Left colon (tissue), 2 donors: Measurements from ENCODE around the gene PTOV1. TPM values are rescaled to one million over a fixed set of nuclear protein-coding genes. Genes with fewer than 3 reads are reported as not detected.

Experiments
- ATAC-seq: fragments of 200-7000 bp; cut with Tn5 transposase; one replicate; pipeline ENCODE4 v1.9.1; 2020; ENCODE audit warnings: mild to moderate bottlenecking, moderate library complexity
- DNase-seq, 2 donors: peaks; one replicate each; pipeline ENCODE4 v3.0.0-alpha.2; 2020
- intact Hi-C, 2 donors: fragments of 100-400 bp; cut with DNase I in 1 of 2; cut with micrococcal nuclease in 1 of 2; formaldehyde crosslinking; loops; one replicate each; pipeline versions ENCODE4 v1.11.2 to v1.14.0; 2022; cut with DNase I, micrococcal nuclease
- total RNA-seq, 2 donors: library from RNA; stranded (reverse); fragmentation: NEBNext Ultra II Directional; extraction: Animal tissue kit (Norgen Biotek cat#: 25700); gene quantifications; one replicate each; pipeline ENCODE4 v1.2.1, GENCODE V29; 2021
- donor health status: DM: no; HTN: no; CAD: no.
- donor health status: DM: yes; HTN: yes; CAD: no.

The PTOV1 gene
- total RNA-seq, 2 donors from 2014 or later: 95.3 to 95.5 TPM

DNA sequence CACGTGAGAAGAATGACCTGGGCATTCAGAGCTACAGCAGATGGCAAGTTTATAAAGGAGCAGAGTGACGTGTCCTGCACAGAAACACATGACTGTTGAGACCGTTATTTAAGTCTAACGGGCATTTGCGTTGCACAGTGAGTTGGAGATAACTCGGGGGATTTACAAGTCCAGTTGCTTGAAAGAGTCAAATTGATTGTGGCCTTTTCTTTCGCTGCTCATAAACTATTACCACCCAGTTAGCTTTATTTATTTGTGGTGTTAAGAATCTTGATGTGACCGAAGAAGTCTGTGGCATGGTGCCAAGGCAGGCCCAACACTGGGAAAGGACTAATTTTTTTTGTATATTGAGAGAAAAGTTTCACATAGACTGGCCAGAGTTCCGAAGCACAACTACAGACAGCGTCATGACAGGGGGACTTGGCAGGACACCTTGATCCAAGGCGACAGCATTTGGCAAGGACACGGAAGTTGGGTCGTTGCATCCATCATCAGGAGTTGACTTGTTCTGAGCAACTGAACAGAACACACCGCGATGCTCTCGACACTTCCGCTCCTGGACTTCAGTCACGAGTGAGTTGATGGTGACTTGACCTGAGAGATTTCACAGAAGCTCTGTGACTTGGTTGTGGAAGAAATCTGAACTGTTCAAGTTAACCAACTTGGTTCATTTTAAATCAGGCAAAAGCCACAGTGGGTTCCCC, 11.9 kb upstream of the PTOV1 start:
- intact Hi-C loops: no loop called here
- DNase-seq: no peak

DNA sequence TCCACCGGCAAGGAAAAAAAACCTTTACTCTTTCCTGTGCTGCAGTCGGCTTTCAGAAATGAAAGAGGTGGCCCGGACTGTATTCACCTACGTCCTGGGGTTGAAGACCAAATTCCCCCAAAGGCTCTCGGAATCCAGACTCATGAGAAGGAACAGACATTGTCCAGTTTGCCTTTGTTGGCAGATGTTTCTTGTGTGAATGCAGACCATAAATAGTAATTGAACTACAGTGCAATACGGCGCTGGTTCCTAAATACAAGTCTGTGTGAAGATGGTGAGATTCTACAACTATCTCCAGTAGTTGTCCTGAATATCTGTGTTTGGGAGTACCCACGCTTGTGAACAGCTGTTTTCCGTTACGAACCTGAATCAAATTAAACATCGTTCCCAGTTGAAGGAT, 11.2 kb upstream of the PTOV1 start:
- intact Hi-C loops: no loop called here
- DNase-seq (no peak), ATAC-seq (no peak)

More for the DNA sequence above, 11.9 kb upstream of the PTOV1 start:
- ATAC-seq: no peak

DNA sequence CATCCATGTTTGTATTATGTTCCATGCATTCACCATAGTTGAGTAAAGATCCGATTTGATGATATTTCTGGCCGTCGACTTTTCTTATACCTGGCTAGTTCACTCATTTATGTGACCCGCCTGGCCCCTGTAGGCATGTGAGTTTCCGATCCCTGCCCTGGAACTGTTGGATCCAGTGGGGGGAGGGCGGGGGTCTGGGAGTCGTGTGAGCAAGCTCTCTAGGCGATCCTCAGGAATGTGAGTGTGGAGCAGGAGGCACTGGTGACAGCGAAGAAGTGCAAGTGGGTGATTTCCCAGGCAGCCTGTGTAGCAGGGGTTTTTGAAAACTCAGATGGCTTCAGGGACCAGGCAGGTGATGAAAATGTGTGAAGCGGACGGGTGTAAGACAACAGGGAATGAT, 10.6 kb upstream of the PTOV1 start:
- ATAC-seq (no peak), DNase-seq (no peak)
- intact Hi-C loops: no loop called here

DNA sequence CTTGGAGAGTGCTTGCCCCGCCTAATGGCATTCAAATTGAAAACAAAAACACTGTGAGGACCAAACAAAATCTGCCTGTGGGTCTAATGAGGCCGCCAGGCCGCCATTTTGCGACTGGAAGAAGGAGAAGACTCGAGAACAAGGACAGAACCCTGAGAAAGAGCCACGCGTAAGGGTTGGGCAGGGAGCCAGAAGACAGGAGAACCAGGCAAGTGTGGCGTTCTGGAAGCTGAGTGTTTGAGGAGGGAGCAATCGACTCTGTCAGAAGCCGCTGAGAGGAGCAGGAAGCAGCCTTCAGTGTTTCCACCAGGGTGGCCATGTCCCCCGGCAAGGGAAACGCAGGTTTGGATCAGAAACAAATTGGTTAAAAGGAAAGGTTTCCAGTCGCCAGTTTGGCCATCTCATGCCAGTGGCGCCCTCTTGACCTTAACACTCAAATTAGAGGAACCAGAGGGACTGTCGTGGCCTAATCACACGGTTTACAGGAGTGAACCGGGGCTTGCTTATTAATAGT, 10.2 kb upstream of the PTOV1 start:
- ATAC-seq (no peak), DNase-seq (no peak)
- intact Hi-C loops: no loop called here

DNA sequence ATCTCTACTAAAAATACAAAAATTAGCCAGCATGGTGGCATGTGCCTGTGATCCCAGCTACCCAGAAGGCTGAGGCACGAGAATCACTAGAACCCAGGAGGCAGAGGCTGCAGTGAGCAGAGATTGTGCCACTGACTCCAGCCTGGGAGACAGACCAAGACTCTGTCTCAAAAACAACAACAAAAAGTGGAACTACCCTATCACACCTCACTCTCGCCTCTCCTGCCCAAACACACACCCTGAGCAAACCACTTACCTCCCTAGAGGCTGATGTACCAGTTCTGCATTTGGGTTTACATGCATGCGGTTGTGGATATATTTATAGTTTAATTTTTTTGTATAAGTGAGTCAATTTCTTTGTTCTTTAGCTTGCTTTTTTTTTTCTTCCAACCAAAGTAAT, 7.7 kb upstream of the PTOV1 start:
- DNase-seq (no peak), ATAC-seq (no peak)
- intact Hi-C loops: no loop called here

DNA sequence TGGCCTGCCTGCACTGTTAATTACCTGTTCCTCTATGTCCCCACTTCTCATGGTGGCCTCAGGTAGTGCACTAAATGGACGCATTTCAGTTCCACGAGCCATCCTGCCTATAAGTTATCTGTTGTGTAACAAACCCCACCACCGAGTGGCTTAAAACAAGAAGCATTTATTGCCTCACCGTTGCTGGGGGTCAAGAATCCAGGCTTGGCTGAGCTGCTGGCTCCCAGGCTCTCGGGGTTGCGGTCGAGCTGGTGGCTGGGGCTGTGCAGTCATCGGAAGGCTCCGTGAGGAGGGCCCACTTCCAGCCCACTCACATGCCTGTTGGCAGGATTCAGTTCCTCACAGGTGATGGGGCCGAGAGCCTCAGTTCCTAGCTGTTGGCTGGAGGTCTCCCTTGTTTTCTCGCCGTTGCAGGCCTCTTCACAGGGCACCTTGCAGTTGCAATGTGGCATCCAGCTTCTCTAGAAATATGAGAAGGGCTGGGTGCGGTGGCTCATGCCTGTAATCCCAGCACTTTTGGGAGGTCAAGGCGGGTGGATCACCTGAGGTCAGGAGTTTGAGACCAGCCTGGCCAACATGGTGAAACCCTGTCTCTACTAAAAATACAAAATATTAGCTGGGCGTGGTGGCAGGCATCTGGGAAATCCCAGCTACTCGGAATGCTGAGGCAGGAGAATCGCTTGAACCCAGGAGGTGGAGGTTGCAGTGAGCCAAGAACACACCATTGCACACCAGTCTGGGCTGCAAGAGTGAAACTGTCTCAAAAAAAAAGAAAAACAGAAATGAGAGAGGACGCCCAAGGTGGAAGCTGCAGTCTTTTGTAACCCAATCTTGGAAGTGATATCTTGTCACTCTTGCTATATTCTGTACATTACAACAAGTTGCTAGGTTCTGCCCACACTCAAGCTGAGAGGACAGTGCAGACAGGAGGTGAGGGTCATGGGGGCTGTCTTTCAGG, 6.5 kb upstream of the PTOV1 start:
- no peak for ATAC-seq

DNA sequence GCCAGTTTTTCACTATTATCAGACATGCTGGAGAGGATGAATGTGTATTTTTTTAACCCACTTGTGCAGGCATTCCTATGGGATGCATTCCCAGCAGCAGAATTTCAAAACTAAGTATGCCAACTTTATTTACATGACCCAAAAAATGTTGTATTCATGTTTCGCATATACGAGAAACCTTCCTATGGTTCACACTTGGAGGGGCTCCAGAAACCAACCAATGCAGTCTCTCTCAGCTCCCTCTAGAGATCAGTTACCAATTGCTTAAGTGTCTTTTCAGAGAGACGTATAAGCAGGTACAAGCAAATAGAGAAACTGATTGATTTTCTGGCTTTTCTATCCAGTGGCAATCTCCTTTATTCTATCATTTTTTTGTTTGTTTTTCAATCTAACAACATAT, 5.5 kb upstream of the PTOV1 start:
- intact Hi-C loops: no loop called here
- DNase-seq (no peak), ATAC-seq (no peak)

More for the DNA sequence above, 6.5 kb upstream of the PTOV1 start:
- intact Hi-C loops: no loop called here
- no peak for DNase-seq

DNA sequence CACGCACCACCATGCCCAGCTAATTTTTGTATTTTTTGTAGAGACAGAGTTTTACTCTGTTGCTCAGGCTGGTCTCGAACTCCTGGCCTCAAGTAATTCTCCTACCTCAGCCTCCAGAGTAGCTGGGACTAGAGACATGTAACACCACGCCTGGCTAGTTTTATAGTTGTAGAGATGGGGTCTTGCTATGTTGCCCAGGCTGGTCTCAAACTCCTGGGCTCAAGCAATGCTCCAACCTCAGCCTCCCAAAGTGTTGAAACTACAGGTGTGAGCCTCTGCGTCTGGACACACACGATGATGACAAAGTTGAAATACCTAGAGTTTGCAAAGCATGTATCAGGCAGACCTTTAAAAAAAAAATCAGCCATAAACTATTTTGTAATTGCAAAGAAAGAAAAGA, 4.6 kb upstream of the PTOV1 start:
- intact Hi-C loops: no loop called here
- ATAC-seq (no peak), DNase-seq (no peak)

DNA sequence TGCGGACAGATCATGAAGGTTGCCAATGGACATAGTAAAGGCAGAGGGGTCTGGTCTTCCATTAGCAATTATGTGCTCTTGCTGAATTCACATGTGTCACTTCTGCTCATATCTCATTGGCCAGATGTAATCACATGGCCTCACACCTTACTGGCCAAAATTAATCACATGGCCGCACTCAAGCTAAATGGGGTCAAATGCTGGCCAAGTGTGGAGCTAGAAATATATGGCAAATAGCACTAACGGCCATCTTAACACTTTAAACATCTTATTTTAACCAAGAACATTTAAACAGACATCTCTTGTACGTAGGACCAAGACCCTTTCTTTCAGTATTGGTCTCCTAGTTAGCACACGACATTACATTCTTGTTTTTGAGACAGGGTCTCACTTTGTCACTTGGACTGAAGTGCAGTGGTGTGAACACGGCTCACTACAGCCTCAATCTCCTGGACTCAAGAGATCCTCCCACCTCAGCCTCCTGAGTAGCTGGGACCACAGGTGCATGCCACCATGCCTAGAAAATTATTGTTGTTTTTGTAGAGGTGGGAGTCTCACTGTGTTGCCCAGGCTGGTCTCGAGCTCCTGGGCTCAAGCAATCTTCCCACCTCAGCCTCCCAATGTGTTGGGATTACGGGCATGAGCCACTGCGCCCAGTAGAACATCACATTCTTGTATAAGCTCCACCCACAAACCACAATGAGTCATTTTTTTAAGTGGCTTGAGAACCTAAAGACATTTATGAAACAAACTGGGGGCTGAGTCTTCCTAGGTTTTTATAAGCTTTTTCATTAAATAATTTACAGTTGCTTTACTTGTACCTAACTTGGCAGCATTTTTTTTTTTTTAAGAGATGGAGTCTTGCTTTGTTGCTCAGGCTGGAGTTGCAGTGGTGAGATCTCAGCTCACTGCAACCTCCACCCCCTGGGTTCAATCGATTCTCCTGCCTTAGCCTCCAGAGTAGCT, 2.9 kb upstream of the PTOV1 start:
- ATAC-seq (no peak), DNase-seq (no peak)

DNA sequence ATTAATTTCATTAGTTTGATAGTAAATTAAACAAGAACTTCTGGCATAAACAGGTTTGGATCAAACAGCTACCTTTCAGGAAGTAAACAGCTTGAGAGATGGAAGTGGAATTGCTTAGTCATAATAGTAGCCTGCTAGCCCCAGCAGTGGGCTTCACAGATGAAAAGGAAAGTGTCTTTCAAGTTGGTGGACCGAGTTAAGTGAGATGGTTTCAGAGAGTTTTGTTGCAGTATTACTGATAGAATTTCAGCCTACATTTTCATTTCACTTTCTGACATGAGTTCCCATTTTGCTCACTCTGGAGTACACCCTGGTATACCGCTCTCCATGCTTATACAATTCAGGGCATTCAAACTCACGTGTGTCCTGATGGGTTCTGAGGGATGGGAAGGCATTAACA, 2.0 kb upstream of the PTOV1 start:
- ATAC-seq (no peak), DNase-seq (no peak)
- intact Hi-C loops: no loop called here

More for the DNA sequence above, 2.9 kb upstream of the PTOV1 start:
- intact Hi-C loops: no loop called here

DNA sequence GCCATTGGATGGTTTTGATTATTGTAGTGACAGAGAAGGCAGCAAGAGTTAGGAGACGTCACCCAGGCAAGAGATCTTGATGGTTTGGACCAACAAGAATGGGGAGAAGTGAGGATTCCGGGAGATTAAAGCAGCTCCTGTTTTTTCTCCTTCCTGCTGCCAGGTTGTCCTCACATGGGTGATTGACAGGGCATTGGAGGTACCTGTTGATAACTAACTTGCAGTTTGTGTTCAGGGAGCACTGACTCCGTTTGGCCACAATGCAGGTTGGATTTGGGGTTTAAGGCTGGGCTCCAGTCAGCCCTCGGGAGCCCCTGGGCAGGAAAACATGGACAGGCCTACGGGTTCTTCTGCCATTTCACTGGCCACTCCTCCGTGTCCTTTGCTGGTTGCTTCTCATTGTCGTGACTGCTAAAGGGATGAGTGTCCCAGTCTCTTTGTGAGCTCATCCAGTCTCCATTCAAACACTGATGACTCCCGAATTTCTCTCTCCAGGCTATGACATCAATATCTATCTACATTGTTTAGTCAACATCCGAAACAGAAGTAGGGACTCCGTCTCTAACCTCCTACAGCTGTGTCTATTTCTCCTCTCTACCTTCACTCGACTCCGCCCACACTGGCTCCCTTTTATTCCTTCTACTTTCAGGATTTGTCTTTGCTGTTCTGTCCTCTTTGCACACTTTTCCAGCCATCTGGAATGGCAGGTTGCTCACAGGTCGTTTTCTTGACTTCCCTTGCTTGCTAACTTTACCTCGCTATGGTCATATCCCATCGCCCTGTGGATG, 1.3 kb upstream of the PTOV1 start:
- no peak for ATAC-seq
- intact Hi-C loops: no loop called here

DNA sequence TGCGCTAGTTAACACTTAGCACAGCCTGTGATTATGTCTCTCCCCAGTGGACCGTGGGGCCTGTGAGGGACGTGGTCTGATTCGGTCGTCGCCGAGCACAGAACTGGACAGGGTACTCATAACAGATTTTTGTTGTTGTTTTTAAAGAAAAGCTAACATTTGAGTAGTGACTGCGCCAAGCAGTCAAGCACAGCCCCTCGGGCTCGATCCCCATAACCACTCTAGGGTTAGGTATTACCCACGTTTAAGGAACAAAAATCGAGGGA, 805 bp upstream of the PTOV1 start:
- ATAC-seq (no peak), DNase-seq (no peak)
- intact Hi-C loops: no loop called here

More for the DNA sequence above, 1.3 kb upstream of the PTOV1 start:
- peak in 1 of 2 donors; percentile 36 for DNase-seq

DNA sequence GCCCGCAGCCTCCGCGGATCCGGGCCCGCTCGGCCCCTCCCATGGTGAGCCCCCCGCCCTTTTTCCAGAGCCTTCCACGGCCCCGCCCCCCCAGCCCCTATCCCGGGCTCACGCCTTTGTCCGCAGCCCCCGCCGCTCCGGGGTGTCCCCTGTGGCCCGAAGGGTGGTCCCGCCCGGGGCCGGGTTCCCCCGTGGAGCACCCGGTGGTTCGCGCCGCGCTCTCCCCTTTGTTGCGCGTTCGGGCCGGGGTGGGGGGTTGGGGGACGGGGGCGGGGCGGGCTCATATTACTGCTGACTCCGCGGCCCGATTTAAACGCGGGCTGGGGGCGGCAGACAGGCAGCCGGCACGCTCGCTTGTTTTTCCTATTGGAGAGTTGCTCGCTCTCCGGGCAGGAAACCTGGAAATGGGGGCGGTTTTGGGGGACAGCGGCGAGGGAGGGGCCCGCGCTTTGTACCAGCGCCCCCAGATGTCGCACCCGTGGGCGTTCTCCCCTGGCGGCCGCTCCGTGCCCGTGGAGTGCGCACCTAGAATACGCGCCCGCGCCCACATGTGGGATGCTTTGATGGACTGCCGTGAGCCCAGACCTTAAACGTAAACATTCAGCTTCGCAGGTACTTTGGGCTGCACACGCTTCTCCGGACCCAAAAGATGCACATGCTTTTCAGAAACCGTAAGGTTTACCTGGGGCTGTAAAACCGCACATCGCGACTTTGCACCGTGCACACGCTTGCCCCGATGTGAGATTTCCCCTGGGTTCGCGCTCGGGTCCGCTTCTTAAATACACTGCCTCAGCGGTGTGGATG, 699 bp downstream of the PTOV1 start:
- ATAC-seq: no peak
- DNase-seq: peak; percentile 37 to 53
- intact Hi-C loops: no loop called here

DNA sequence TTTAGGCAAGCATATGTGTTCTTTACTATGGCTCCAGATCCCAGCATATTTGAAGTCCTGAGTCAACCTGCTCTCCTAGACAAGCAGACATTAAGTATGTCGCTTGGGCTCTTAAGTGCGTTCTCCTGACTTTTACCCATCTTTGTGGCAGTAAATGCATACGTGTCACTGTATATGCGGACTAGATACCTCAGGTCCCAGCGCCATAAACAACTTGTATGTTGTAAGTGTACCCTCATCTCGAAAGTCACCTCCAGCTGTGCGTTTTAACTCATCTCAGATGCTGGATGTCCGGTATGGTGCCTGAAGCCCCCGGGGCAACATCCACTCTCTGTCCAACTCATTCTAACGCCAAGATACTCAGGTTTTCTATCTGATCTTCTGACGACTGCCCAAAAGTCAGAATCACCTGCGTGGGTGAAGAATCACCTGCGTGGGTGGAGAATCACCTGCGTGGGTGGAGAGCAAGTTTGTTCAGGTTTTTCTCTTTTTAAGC, 1.7 kb downstream of the PTOV1 start:
- intact Hi-C loops: no loop called here
- no peak for DNase-seq
- ATAC-seq: no peak

DNA sequence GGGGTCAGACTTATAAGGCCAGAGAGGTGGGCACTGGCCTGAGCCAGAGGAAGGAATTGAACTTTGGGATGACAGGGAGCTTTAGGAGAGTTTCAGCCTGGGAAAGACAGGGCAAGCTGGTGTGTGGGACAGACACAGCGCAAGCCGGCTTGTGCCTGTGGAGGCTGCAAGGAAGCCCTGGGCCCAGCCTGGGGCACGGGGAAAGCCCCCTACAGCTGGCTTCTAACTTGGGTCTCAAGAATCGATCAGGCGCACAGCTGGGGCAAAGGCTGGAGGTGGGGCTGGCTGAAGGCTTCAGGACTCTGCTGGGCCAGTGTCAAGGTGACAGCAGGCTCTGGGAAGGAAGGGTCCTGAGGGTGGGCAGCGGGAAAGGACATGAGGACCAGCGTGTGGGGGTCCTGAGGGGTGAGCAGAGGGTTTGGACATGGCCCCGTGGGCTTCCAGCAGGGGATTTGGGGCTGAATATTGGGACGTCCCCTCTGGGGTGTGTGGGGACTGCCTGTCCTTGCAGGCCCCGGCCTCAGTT, 3.0 kb downstream of the PTOV1 start:
- no peak for DNase-seq
- ATAC-seq: no peak
- intact Hi-C loops: no loop called here

DNA sequence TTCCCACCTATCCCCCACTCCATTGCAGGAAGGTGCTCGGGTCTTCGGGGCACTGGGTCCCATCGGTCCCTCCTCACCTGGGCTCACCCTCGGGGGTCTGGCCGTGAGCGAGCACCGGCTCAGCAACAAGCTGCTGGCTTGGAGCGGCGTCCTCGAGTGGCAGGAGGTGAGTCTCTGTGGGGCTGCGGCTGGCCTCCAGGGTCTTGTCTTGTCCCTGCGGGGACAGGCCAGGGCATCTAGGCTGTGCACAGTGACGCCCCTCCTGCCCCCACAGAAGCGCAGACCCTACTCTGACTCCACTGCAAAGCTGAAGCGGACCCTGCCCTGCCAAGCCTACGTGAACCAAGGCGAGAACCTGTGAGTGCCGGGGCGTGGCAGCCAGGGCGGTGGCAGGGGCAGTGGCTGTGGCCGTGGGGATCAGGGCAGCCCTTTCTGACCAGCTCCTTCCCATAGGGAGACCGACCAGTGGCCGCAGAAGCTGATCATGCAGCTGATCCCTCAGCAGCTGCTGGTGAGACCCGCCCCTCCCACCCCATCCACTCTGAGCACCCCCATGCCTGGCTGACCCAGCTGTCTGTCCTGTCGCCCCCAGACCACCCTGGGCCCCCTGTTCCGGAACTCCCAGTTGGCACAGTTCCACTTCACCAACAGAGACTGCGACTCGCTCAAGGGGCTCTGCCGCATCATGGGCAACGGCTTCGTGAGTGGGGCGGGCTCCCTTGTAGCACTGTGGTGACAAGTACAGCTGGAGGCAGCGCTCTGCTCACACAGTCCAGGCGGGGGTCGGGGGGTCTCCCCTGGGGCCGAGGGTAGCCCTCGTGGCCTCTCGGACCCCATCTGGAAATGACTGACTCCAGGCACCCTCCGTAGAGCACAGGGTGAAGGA, 3.7 kb downstream of the PTOV1 start:
- no peak for ATAC-seq
- peak; percentile 28 to 31 for DNase-seq
- intact Hi-C loops: no loop called here
